GM19395 (cell line): ENCODE results near the gene NCCRP1.
"Not testable (repeated sequence)": the region's sequence is repeated elsewhere in the genome, so short reads cannot be mapped to it uniquely, and the experiment has no call there.

Source experiments
- ATAC-seq: cut with Tn5 transposase; IDR thresholded peaks from one replicate; pipeline ENCODE4 v1.9.1; 2021; ENCODE audit warnings: mild to moderate bottlenecking, moderate library complexity; ENCODE audit not compliant: unreplicated experiment

The NCCRP1 gene

DNA sequence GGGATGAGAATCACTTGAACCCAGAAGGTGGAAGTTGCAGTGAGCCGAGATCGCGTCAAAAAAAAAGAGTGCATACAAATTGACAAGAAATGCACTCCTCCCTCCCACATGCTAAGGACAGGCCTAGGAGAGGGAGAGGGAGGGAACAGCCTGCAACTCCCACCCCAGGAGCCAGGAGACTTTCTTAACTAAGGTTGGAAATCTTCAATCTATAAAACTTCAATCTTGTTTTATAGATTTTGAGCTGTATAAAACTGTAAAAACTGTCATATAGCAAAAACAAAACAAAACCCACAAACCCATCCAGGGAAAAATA lies 8.6 kb downstream of the NCCRP1 start:
- no peak for ATAC-seq

DNA sequence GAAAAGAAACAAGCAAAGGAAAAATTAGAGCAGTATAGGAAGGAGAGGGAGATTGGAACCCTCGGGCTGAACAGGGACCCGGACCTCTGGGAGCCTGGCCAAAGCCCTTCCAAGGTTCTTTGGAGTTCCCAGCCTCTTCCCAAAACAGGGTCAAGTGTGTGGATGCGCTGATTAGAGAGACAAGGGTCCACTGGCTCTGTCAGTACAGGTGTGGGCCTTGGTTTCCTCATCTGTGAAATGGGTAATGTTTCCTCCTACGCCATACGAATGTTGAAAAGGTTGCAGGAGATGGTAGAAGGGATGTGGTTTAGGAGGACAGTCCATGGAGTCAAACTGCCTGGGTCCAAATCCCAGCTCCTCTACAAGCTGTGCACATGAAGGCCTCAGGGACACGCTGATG lies 9.4 kb downstream of the NCCRP1 start:
- no peak for ATAC-seq

DNA sequence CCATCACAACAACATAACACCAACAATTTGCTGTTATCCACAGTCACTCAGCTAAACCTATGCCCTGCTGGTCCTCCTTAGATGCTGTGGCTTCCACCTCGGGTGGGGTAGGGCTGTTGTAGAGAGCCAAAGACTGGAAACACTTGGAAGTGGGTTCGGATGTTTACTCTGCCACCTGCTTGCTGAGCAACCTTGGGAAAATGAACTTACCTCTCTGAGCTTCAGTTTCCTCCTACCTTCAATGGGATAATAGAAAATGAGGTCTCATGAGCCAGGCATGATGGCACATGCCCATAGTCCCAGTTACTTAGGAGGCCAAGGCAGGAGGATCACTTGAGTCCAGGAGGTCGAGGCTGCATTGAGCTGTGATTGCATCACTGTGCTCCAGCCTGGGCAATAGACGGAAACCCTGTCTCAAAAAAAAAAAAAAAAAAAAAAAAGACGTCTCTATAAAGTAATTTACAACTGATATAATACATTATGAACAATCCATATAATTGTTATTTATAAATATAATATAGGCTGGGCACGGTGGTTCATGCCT lies 10.6 kb downstream of the NCCRP1 start:
- no peak for ATAC-seq

DNA sequence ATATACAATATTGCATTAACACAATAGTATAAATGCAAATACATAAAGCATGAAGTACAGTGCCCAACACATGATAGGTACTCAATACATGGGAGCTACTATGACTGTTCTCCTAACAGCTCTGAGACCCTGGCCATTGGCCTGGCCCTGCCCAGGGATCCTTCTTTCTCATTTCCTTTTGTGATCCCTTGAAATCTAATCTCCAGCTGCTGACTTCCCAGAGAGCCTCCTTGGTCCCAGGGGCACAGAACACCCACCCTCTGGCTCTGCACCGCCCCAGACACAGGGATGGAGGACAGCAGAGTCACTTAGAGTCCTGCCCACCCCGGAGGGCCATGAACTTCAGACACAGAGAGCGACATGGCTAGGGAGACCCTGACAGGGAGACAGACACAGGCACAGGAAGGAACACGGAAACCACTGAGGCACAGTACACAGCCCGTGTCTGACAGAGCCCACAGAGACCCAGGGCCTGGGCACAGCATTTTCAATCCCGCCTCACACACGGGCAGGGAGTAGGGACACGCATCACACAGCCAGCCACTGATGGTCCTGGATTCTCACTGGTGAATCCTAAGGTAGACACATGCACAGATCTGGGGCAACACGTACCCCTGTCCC lies 11.5 kb downstream of the NCCRP1 start:
- ATAC-seq: no peak

DNA sequence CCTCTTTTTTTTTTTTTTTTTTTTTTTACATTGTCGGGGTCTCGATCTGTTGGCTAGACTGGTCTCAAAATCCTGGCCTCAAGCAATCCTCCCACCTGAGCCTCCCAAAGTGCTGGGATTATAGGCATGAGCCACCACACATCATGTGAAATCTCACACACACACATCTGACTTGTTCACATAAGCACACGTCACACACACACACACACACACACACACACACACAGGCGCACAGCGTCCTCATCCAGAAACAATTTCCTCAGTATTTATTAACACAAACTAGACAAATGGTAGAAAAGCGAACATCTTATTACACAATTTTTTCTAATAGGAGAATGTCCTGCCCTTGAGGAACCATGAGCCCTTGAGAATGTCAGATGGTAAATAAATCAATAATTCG lies 12.4 kb downstream of the NCCRP1 start:
- ATAC-seq: no peak

DNA sequence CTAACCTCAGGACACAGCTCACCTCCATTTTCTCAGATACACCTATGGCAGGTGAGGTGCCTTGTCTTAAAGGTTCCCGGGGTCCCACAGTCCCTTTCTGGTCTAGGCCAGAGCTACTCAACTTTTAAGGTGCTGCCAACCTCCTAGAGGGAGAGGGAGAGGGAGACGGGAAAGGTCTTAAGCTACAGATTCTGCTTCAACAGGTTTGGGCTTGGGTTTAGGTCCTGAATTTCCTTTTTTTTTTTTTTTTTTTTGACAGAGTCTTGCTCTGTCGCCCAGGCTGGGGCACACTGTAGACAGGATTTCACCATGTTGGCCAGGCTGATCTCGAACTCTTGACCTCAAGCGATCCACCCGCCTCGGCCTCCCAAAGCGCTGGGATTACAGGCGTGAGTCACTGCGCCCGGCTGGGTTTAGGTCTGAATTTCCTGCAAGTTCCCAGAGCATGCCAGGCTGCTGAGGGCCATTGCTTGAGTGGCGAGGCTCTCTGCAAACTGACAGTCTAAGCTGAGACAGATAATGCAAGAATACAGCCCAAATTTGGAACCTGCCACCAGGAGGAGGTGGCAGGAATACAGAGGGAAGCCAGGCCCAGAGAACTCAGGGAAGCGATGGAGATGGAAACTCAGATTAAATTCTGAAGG lies 15.1 kb downstream of the NCCRP1 start:
- no peak for ATAC-seq

DNA sequence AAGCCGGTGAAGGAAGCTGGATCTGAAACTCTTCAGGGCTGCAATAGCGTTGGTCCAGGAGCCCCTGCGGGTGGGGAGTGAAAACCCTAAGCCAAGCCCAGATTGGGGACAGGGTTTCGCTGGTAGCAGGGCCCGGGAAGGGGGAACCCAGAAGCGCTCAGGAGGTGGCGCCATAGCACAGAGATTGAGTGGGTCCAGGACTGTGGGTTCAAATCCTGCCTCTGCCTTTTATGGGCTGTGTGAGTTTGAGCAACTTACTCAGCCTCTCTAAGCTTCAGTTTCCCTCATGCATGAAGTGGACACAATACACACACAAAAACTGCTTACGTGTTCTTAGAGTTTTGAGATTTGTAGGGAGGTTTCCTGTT lies 15.6 kb downstream of the NCCRP1 start:
- no peak for ATAC-seq

DNA sequence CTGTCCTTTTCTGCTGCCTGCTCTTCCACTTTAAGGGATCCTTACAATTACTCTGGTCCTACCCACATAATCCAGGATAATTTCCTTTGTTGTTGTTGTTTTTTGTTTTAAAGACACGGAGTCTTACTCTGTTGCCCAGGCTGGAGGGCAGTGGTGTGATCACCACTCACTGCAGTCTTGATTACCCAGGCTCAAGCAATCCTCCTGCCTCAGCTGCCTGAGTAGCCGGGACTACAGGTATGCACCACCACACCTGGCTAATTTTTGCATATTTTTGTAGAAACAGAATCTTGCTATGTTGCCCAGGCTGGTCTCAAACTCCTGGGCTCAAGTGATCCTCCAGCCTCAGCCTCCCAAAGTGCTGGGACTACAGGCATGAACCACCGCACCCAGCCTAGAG lies 18.6 kb downstream of the NCCRP1 start:
- ATAC-seq: not testable (repeated sequence)

DNA sequence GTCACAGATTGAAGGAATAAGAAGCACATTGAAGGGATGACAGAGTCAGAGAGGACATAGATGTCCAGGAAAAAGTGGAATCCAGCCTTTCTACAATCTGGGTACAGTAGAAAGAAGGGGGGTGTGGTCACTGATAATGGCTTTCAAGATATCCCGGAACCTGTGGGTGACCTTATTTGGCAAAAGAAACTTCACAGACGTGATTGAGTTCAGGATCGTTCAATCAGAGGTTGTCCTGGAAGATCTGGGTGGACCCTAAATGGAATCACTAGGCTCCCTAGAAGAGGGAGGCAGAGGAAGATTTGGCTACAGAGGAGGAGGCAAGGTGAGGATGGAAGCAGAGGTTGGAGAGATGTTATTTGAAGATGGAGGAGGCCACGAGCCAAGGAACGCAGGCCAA lies 20.3 kb downstream of the NCCRP1 start:
- ATAC-seq: no peak

DNA sequence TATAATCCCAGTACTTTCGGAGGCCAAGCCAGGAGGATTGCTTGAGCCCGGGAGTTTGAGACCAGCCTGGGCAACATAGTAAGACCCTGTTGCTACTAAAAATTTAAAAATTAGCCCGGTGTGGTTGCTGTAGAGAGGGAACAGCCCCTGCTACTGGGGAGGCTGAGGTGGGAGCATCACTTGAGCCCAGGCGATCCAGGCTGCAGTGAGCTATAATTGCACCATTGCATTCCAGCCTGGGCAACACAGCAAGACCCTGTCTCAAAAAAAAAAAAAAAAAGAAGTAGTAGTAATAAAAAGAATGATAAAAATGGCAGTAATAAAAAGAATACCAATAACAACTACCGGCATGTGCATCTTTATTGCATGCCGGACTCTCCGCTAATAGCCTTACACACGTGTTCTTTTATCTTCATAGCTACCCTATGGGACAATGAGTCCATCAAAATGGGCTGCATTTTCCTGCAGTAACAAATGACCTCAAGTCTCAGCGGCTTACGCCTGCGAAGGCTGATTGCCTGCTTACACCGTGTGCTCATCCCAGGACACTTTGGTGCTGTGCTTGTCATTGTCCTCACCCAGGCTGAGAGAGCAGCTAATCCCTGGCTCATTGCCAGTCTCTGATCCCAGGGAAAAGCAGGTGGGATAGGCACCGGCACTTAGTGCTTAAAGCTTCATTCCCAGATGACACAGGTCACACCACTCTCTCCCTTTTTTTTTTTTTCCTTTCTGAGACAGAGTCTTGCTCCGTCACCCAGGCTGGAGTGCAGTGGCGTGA lies 21.7 kb downstream of the NCCRP1 start:
- no peak for ATAC-seq

DNA sequence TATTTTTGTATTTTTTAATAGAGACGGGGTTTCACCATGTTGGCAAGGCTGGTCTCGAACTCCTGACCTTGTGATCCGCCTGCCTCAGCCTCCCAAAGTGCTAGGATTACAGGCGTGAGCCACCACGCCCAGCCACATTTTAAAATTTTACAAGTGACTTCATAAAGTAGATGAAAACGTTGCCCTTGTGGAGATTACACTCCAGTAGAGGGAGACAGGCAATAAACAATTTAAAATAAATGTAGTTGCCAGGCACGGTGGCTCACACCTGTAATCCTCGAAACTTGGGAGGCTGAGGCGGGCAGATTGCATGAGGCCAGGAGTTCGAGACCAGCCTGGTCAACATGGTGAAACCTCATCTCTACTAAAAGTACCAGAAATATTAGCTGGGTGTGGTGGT lies 22.3 kb downstream of the NCCRP1 start:
- not testable (repeated sequence) for ATAC-seq

DNA sequence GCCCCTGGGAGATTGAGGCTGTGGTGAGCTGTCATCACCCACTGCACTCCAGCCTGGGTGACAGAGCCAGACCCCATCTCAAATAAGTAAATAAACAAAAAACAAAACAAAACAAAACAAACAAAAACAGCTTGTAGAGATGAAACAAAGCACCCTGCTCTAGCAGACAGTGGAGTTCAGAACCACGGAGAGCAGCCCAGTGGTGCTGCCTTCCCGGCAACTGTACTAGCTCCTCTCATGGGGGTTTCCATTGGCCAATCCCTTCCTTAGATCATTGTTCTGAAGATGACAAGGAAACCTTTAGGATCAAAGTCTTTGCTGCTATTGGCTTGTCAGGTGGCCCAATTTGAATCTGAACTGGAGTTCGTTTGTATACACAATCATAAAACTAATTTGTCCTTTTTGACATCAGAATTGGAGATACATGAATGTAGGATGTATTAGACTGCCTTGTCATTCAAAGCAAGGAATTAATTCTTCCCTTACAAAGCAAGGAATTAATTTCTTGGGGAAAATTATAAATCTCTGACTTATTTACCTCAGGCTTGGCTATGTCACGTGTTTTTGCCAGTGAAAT lies 27.0 kb downstream of the NCCRP1 start:
- no peak for ATAC-seq

DNA sequence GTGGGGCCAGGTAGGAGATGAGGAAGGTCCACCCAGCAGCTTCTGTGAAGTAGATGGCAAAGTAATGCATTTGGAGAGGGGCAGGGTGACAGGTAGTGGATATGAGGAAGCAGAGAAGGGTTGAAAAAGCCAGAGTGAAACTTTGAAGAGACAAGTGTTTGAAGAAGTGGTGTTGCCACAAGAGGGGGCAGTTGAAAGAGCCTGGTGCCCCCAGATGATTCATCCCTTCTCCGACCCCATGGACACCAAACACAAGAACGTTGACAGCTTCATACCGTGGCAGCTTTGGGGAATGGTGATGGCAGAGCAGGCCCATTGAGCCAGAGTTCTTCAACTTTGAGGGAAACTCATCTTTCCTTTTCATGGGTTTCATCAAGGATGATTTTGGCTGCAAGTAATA lies 28.1 kb downstream of the NCCRP1 start:
- no peak for ATAC-seq

DNA sequence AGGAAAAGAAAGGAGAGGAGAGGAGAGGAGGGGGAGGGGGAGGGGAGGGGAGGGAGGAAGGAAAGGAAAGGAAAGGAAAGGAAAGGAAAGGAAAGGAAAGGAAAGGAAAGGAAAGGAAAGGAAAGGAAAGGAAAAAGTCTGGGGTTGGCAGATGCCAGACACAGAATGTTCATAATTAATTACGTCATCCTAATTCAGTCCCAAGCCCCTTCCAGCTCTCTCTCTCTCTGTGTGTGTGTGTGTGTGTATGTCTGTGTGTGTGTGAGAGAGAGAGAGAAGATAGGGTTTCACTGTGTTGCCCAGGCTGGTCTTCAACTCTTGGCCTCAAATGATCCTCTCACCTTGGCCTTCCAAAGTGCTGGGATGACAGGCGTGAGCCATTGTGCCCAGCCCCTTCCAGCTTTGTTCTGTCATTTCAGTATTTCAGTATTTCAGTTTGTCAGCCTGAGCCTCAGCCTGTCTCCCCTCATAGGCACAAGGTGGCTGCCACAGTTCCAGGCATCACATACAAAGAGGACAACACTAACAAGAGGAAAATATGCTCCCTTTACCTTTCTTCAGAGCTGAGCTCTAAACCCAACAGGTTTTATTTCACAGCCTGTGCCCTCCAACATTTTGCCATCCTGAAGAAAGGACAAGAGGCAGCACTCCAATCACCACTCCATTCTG lies 33.5 kb downstream of the NCCRP1 start:
- ATAC-seq: no peak

DNA sequence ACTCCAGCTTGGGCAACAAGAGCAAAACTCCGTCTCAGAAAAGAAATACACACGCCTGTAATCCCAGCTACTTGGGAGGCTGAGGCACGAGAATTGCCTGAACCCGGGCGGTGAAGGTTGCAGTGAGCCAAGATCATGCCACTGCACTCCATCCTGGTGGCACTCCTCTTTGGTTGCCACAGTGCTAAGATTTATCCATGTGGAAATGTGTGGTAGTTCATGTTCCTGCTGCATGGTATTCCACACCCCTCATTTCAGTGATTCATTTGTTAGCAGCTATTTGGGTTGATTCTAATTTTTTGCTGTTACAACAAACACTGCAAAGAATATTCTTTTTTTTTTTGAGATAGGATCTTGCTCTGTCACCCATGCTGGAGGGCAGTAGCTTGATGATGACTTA lies 35.9 kb downstream of the NCCRP1 start:
- ATAC-seq: no peak

DNA sequence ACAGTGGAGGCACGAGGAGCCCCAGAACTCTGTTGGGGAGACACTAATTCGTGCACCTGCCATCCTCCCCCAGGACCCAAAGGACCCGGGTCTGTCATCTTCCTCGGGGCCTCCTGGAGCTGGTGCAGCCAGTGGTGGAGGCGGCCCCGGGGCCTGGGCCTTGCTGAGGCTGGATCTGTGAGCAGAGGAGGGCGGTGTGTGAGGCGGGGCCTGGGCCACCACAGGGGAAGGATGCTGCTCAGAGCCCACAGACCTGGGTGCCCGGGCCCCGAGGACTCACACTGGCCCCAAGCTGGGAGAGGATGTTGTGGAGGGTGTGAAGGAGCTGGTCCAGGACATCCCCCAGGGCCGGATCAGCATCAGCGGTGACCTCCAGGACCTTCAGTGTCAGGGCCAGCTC lies 39.8 kb downstream of the NCCRP1 start:
- no peak for ATAC-seq

DNA sequence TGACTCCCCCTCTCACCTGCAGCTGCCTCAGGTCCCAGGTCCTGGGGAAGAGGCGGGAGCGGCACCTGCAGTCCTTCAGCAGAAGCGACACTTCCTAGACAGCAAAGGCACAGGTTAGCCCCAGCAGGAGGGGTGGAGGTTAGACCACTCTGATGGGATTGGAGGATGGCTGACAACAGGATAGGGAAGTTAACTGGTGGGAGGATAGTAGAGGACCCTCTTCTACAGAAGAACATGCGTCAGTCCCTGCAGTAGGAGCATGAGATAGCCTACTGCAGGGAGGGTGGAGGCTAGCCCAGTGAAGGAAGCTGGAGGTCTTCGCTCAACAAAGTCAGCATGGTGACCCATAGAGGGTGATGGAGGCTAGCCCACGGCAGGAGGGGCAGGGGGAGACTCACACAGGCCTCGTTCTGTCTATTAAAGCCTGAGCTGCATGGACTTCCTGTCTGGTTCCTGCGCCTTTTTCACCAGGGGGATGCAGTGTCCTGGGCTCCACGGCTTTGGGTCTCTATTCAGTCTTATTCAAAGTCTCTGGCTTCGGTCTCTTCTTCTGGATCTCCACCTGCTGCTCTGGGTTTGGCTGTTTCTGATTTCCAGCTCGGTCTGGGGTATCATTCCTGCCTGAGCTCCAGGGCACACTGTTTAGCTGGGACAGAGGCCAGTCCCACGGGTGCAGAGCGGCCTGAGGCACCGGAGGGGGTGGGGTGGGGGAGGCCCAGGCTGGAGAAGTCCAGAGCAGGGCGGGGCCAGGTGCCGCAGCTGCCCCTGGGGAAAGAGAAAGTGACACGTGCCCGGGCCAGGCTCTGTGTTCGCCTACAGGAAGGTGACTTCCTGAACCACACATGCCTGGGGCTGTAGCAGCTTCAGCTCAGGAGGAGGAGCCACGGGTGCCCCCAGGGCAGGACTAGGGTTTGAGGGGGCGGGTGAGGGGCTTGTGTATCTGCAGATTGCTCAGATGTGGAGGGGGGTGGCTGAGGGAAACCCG lies 40.7 kb downstream of the NCCRP1 start:
- no peak for ATAC-seq

DNA sequence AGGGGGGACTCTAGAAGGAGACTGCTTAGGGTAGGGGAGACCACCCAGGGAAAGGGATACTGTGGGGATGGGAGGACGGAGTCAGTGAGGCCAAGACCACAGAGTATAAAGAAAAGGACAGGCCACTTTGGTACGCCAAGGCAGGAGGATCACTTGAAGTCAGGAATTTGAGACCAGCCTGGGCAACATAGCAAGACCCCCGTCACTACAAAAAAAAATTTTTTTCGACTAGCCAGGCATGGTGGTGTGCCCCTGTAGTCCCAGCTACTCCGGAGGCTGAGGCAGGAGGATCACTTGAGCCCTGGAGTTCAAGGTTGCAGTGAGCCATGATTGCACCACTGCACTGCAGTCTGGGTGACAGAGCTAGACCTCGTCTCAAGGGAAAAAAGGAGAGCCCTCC lies 41.4 kb downstream of the NCCRP1 start:
- ATAC-seq: no peak

DNA sequence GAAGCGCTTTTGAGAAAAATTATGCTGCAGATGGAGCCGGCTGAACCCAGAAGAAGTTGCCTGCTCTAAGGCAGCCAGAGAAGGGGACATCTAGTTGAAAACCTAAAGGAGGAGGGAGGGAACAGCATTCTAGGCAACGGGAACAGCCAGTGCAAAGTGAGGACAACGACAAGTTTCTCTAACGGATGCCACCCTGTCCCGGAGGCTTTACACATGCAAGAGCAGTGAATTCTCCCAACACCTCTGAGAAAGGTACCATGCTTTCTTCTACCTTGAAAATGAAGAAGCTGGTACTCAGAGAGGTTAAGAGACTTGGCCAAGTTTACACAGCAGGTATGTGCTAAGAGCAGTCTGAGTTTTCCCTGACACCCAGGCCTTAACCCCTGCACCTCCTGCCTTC lies 42.2 kb downstream of the NCCRP1 start:
- ATAC-seq: no peak

DNA sequence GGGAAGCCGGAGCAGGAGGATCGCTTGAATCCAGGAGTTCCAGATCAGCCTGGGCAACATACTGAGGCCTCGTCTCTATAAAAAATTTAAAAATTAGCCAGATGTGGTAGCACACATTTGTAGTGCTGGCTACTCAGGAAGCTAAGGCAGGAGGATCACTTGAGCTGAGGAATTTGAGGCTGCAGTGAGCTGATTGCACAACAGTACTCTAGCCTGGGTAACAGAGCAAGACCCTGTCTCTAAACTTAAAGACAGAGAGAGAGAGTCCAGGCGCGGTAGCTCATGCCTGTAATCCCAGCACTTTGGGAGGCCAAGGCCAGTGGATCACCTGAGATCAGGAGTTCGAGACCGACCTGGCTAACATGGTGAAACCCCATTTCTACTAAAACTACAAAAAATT lies 43.7 kb downstream of the NCCRP1 start:
- no peak for ATAC-seq
